Stomach smooth muscle (tissue), 2 donors: ENCODE data around the gene SNRPD3.

Experiments
- H3K27ac ChIP-seq: one replicate; pipeline ENCODE4 v1.7.0; 2013; ENCODE audit warnings: mild to moderate bottlenecking, low read length, inconsistent platforms
- H3K27me3 ChIP-seq, 2 donors: one replicate each; pipeline ENCODE4 v1.7.0; 2013; ENCODE audit warnings: low read length in 2 of 2; ENCODE audit not compliant: insufficient read depth in 2 of 2, control insufficient read depth in 1 of 2
- H3K36me3 ChIP-seq, 2 donors: one replicate each; pipeline ENCODE4 v1.7.0; 2013; ENCODE audit warnings: low read length in 2 of 2; ENCODE audit not compliant: control insufficient read depth in 2 of 2, insufficient read depth in 2 of 2
- H3K4me1 ChIP-seq: one replicate; pipeline ENCODE4 v1.7.0; 2013; ENCODE audit warnings: low read length; ENCODE audit not compliant: control insufficient read depth, insufficient read depth
- H3K4me3 ChIP-seq, 2 donors: one replicate each; pipeline ENCODE4 v1.7.0; 2013; ENCODE audit warnings: low read length in 2 of 2
- H3K9ac ChIP-seq, 2 donors: one replicate each; pipeline ENCODE4 v1.7.0; 2013; ENCODE audit warnings: low read length in 2 of 2, mild to moderate bottlenecking in 1 of 2
- H3K9me3 ChIP-seq, 2 donors: one replicate each; pipeline ENCODE4 v1.7.0; 2013; ENCODE audit warnings: low read length in 2 of 2; ENCODE audit not compliant: control insufficient read depth in 2 of 2
- donor health status: healthy.
- donor health status: Pancreatic carcinoma.

Gene SNRPD3

DNA sequence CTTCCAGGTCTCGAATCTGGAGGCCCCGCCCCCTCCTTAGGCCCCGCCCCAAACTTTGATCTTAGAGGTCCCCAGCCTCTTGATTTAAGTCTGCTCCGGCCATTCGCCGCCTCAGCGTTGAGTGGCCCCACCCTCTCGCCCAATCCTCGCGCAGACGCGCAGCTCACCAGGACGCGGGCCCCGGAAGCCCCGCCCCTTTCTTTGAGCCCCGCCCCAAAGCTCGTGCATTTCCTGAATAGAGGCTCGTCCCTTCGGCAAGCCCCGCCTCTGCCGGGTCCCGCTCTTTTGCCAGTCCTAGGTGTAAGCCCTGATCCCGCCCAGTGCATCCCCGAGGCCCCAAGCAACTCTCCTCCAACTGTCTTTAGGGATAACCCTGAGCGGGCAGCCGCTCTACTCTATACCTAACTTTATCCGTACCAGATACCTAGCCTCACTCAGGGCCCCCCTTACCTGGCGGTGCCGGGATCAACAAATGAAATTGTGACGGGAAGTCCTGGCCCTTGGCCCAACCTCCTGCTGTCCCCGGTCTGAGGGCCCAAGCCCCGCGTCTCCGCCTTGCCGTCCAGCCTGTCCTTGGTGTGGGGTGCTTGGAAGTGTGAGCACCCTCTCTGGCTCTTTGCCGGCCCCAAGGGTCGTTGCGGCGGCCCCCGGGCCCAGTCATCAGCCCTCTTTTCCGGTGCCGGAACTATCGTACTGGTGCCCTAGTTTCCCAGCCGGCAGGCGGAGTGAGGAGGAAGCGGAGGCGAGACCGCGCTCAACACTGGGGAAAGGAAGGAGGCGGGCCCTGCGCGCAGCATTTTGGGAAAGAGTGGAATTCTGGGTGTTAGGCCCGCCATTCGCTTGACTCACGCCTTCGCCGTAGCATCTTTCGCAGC lies at the start of gene SNRPD3:
SNRPD3 (plus strand) TSS at position 835 of the 875 bp plus-strand sequence. CDS start 1,676 bp downstream, outside the sequence.
- no peaks in the 10 kb centered on the region for H3K27me3 ChIP-seq
- peak within 1 kb of the TSS; percentile 91 to 98 for H3K4me3 ChIP-seq
- no peaks in the 10 kb centered on the region for H3K9me3 ChIP-seq
- peaks cover 45% of the 10 kb centered on the region for H3K4me1 ChIP-seq
- H3K27ac ChIP-seq: peak within 1 kb of the TSS; percentile 99
- H3K36me3 ChIP-seq: peaks cover 15 to 24% of the 10 kb centered on the region in 2 donors
- peak within 1 kb of the TSS; percentile 94 to 97 for H3K9ac ChIP-seq

DNA sequence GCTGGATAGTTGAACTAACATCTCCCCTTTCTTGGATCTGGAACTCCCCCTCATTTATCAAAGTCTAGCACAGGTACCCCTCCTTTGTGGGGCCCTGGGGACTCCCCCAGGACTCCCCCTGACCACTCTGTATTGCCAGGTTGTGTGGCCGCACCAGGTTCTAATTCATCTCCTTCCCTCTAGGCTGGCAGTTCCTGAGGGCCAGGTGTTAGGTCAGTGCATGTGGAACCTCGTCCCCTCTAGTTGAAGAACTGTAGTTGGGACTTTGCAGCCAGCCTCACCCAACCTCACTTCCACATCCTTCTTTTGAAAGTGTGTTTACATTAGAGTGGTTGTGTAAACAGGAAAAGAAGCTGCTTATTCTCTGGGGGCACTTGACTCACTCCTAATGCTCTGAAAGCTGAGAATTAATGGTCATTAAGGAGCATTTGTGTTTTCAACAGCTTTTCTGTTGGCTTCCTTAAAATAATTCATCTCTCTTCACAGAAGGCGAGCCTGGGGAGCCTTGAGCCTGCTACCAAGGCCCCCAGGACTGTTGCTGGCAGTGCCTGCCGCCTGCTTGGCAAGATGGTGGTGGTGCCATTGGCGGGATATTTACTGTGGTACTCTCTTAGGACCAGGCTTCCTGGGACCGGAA lies 48.9 kb upstream of the SNRPD3 start:
- Histone ChIP-seq H3K36me3 (no peaks in the 10 kb centered on the region), H3K27me3 (no peaks in the 10 kb centered on the region), H3K27ac (no peak overlapping the region), H3K4me3 (no peak overlapping the region), H3K9me3 (no peaks in the 10 kb centered on the region), H3K9ac (no peak overlapping the region), H3K4me1 (peaks cover 14% of the 10 kb centered on the region)

DNA sequence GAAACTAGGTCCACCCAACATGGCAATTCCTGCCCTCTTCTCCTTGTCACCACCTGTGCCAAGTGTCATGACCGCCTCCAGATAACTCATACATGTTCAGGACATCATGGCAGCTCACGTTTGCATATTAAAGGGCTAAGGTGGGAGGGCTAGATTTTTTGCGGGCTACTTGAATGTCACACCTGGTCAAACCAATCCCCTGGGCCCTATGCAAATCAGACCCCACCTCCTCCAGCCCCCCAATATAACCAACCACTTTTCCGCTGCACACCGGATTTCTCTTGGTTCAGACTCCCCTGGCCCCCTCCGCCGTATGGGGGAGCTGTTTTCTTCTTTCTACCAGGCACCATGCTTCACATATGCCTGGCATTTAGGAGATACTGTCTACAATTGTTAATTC lies 48.1 kb upstream of the SNRPD3 start:
- Histone ChIP-seq H3K9me3 (no peaks in the 10 kb centered on the region), H3K4me1 (peaks cover 14% of the 10 kb centered on the region), H3K9ac (no peak overlapping the region), H3K36me3 (no peaks in the 10 kb centered on the region), H3K4me3 (no peak overlapping the region), H3K27me3 (no peaks in the 10 kb centered on the region), H3K27ac (no peak overlapping the region)

DNA sequence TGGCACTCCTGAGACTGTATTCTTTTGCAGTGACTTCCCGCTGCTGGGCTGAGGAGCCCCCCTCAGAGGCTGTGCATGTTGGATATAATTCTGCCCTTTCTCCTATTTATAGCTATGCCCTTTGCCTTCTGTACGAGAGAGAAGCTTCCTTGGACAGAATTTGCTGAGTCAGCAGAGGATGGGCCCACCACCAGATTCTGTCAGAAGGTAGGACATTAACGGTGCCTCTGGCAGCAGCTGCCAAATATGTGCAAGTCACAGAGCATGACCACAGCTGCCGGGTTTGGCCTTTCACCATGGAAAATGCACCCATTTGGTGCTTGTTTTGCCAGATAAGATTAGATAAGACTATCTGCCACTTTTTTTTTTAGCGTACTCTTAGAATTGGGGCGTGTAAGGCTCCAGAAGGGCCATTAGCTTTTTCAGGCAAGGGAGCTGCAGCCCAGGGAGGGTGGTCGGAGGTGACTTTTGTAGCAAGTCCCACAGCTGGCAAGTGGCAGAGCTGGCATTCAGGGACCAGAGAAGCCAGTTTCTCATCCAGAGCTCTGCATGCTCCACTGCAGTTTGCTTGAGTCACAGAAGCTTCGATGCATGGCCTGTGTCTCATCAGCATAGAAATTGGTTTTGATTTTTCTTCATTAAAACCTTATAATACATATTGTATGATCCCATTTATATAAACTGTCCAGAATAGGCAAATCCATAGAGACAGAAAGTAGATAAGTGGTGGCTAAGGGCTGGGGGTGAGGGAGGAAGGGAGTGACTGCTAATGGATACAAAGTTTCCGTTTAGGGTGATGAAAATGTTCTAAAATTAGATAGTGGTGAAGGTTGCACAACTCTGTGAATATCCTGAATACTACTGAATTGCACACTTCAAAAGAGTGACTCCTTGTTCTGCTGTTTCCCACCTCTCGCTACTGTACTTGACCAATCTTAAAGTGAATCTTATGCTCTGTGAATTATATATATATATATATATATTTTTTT lies 44.9 kb upstream of the SNRPD3 start:
- H3K36me3 ChIP-seq: no peaks in the 10 kb centered on the region
- H3K4me1 ChIP-seq: peaks cover 16% of the 10 kb centered on the region
- no peak overlapping the region for H3K4me3 ChIP-seq
- H3K27me3 ChIP-seq: peaks cover 0 to 4% of the 10 kb centered on the region in 2 donors
- no peak overlapping the region for H3K9ac ChIP-seq
- no peaks in the 10 kb centered on the region for H3K9me3 ChIP-seq
- H3K27ac ChIP-seq: no peak overlapping the region

DNA sequence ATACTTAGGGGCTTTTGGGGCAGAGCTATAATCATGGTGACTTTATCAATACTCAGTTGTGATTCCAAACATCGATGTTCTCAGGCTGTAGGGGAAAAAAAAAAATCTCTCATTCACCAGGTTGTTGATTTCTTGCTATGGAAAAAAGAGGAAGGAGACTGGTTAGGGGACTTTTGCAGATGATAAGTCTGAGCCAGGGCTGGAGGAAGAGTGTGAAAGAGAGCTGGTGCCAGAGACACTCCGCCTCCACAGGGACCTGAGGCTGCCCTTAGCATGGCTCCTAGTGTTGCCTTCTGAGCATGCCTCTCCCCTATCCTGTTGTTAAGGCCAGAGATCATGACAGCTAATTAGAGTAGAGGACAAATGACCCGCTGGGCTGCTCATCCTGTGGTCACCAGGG lies 43.8 kb upstream of the SNRPD3 start:
- Histone ChIP-seq H3K4me3 (no peak overlapping the region), H3K9ac (no peak overlapping the region), H3K9me3 (no peaks in the 10 kb centered on the region), H3K27ac (no peak overlapping the region), H3K4me1 (peaks cover 18% of the 10 kb centered on the region), H3K27me3 (peaks cover 0 to 4% of the 10 kb centered on the region in 2 donors), H3K36me3 (no peaks in the 10 kb centered on the region)

DNA sequence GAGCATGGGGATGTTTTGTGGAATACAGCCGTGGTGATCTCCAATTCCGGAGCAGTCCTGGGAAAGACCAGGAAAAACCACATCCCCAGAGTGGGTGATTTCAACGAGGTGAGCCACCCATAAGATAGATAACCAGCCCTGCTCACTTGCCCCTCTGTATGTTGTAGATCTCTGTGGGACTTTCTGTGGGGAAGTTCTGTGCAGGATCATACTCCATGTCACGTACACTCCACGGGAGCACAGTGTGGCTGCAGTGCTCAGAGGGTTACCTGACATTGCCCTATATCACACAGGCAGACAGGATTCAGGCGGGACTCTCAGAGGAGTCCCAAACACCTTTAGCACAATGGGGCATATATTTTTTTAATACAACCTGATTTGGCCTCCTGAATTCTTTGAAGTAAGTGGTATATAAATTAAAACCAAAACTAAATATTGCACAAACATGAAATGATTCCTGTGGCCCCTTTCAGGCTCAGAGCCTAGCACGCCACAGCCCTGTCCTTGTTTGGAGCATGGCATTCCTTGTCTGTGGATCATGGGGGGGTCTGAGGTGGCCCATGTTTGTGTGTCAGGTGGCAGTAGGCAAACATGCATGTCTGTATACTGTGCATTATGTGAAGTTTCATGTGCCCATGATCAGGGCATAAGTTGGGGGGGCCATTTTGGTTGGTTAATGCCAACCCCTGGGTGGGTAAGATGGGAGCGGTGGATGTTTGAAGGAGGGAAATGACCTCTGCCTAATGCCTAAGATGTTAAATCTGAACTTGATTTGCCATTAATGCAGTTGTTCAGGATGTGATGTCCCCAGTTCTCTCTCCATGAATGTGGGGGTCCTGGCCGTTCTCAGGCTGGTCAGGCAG lies 42.2 kb upstream of the SNRPD3 start:
- Histone ChIP-seq H3K36me3 (no peaks in the 10 kb centered on the region), H3K4me1 (peaks cover 16% of the 10 kb centered on the region), H3K9ac (no peak overlapping the region), H3K4me3 (no peak overlapping the region), H3K27me3 (peaks cover 0 to 4% of the 10 kb centered on the region in 2 donors), H3K9me3 (no peaks in the 10 kb centered on the region), H3K27ac (no peak overlapping the region)

DNA sequence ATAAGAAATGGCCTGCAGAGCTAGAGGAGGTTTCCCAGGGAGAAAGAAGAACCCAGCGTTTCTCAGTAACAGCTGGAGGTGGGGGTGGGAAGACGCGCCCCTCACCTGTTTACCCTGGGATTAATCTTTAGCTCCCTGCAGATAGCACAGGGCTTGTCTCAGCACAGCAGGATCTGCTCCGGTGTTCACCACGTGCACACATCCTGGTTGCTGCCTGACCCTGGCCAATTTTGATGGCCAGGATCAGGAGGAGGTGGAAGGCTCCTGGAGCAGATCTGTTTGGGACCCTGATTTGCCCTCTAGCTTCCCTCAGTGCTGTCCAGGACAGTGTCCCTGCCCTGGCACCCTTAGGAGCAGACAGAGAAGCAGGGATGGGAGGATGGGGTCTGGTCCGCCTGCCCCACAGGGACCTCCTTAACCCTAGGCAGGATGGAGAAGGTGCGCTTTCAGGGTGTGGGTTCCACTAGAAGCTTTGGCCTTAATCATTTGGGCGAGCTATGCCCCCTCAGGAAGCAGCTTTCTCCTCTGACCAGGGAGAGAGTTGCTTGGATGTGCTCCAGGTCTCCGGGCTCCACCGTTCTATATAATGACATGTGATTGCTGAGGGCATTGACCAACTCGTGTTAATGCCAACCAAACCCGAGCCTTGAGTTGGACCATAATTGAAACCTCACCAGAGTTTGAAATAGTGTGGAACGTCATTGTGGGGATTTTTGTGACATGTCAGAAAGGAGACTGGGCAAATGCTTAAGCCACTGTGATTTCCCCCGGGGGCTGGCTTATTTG lies 41.4 kb upstream of the SNRPD3 start:
- Histone ChIP-seq H3K4me3 (no peak overlapping the region), H3K4me1 (peaks cover 16% of the 10 kb centered on the region), H3K9ac (no peak overlapping the region), H3K27ac (no peak overlapping the region), H3K27me3 (peaks cover 0 to 4% of the 10 kb centered on the region in 2 donors), H3K36me3 (no peaks in the 10 kb centered on the region), H3K9me3 (no peaks in the 10 kb centered on the region)

DNA sequence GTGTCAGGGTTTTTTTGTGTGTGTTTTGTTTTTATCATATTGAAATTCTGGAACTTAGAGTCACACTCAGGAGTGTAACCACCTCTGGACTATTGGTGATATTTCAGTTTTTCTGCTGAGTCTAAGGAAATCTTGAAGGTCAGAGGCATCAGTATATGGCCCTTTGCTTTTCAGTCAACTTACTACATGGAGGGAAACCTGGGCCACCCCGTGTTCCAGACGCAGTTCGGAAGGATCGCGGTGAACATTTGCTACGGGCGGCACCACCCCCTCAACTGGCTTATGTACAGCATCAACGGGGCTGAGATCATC lies 40.8 kb upstream of the SNRPD3 start:
- Histone ChIP-seq H3K9me3 (no peaks in the 10 kb centered on the region), H3K4me3 (no peak overlapping the region), H3K27ac (no peak overlapping the region), H3K4me1 (peaks cover 16% of the 10 kb centered on the region), H3K9ac (no peak overlapping the region), H3K27me3 (peaks cover 0 to 4% of the 10 kb centered on the region in 2 donors), H3K36me3 (no peaks in the 10 kb centered on the region)

DNA sequence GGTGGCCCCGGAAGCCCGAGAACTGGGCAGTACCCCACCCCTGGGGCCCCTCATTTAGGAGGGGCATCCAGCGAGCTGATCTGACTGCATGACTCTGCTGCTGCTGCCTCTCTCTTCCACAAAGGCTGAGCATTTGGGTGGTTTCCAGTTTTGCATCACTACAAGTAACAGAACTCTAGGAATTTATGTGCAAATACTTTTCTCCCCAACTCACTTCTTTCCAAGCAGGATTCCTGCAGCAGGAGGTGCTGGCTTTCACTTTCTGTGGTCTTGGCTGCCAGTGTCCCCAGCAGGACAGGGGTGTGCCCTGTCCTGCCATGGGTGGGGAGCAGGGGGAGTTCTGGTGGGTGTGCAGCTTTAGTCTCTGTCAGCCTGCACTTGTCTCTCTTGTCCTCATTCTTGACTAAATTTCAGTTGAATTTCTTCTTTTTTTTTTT lies 39.5 kb upstream of the SNRPD3 start:
- Histone ChIP-seq H3K4me3 (no peak overlapping the region), H3K36me3 (no peaks in the 10 kb centered on the region), H3K27me3 (peaks cover 0 to 4% of the 10 kb centered on the region in 2 donors), H3K4me1 (peaks cover 7% of the 10 kb centered on the region), H3K9ac (no peak overlapping the region), H3K9me3 (no peaks in the 10 kb centered on the region), H3K27ac (no peak overlapping the region)
